NCI-H460 (cell line): ENCODE measurements around the gene RIOK1. TPM values are rescaled to one million over a fixed set of nuclear protein-coding genes. Genes with fewer than 3 reads are reported as not detected.
"Not testable (repeated sequence)": the region's sequence is repeated elsewhere in the genome, so short reads cannot be mapped to it uniquely, and the experiment has no call there.

Source experiments
- DNase-seq: peaks from one replicate; pipeline ENCODE4 v3.0.0-alpha.2; 2016; ENCODE audit warnings: low read depth; ENCODE audit errors: extremely low read depth
- polyA plus RNA-seq: library from polyadenylated mRNA; depleted of rRNA; stranded (reverse); fragments of >200 nt; gene quantifications from 2 replicates; pipeline ENCODE4 v1.2.3, GENCODE V29; 2014; cell fraction: nucleus; rRNA removed
- total RNA-seq: library from RNA; depleted of rRNA; stranded (reverse); fragments of >200 nt; shearing (Covaris generic); gene quantifications from 2 replicates; pipeline ENCODE4 v1.2.3, GENCODE V29; 2014; rRNA removed

Gene RIOK1
- 26.2 and 29.6 TPM in 2 replicates for total RNA-seq
- polyA plus RNA-seq, result 19.6 and 29.7 TPM in 2 replicates

DNA sequence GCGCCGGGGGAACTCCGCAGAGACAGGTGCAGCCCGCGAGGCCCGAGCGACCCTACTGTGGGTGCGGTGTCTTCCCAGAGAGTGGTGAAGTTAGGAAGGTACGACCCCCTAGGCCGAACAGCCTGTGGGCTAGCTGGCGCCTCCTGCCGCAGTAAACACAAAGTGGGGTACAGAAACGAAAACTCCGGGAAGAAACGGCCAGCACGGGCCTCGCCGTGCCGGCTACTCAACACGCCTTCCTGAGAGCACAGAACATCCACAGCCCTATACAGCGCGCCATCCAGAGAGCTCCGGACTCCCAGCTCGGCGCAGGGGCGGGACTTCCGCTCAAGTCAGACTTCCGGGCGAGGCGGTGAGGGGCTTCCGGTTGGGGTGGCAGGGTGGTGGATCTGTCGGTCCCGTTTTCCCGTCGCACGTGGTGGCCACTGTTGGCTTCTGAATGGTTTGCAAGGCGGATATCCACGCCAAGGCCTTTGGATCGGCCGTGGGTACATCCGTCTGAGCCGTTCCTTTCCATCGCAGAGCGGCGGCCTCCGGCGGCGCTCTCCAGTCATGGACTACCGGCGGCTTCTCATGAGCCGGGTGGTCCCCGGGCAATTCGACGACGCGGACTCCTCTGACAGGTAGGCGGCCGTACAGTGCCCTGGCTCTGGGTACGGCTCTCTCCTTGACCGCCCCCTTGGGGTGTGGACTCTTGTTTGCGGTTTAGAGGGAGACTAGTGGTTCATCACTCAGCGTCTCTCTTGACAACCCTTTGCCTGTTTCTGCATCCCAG, at the start of gene RIOK1, which contains the start of gene CAGE1:
TSS of gene RIOK1 (plus strand) at position 358 of the 775 bp plus-strand sequence. CDS start at position 553, 195 bp downstream.
TSS of gene CAGE1 (minus strand) at position 292 of the 775 bp plus-strand sequence. CDS start 2,569 bp downstream, outside the sequence.
- DNase-seq, result peak; percentile 85

DNA sequence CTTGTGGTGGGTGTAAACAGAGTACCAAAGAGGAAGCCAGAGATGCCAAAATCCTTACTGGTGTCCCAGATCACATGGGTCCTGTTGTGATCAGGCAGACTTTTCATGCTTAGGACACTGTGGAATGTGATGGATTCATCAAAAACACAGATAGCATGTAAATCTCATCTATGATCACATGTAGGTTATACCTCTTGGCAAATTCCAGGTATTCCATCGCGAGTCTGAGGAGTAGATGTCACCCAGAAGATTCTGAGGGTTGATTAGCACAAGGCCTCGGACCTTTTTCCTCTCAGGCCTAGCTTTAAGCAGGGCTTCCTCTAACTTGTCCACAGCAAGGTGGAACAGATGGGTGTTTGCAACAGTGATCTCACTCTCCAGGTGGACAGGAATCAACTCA, 48.3 kb upstream of the RIOK1 start:
- no peak for DNase-seq

DNA sequence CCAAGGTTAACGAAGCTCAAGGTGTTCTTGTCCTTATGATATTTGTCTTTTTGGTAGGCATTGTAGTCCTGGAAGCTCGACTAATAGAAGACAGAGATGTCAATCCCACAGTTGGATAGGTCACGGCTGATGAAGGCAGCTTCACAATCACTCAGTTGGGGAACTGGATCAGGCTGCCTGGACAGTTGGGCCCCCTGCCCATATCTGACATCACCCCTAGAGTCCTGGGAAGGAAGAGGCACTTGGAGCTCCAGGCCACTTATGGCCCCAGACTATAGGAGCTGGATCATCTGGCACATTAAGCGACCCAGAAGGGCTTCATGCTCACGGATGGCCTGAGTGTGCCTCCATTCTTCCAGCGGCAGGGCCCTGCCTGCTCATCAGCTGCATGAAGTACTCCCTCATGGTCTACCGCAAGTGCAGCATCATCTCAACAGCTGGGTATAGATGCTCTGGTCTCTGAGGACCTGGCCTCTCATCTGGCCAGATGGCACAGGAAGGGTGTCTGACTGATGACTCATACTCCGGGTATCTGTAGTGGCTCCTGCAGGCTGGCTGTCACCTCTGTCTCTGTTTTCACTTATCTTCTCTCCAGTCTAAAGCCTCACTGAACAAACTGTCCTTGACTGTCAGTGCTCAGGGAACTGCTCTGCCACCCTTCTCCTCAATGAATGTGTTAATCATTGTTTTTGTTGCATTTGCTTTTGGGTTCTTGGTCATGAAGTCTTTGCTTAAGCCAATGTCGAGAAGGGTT, 47.4 kb upstream of the RIOK1 start:
- DNase-seq, result no peak

DNA sequence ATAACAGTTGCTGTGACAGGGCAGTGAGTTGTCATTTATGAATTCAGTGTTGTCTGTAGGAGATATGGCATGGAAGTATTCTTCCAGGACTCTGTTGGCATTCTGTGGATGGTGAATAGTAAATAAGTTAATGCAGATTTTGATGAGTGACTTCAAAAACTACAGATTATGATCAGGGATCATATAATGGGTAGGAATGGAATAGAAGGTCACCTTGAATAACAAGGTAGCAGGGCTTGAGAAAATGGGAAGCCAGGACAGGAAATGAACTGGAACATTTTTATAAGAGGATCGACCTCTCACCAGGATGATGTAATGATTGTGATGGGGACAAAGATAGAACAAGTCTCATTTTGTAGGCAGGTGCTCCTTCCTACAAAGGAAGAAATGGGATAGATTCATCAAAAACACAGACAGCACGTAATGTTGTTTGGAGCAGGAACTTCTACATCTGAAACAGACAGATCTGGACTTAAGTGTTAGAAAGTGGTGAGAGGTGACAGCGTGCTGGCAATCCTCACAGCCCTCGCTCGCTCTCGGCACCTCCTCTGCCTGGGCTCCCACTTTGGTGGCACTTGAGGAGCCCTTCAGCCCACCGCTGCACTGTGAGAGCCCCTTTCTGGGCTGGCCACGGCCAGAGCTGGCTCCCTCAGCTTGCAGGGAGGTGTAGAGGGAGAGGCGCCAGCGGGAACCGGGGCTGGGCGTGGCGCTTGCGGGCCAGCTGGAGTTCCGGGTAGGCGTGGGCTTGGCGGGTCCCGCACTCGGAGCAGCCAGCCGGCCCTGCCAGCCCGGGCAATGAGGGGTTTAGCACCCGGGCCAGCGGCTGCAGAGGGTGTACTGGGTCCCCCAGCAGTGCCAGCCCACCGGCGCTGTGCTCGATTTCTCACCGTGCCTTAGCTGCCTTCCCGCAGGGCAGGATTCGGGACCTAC, 45.8 kb upstream of the RIOK1 start:
- DNase-seq, result no peak

DNA sequence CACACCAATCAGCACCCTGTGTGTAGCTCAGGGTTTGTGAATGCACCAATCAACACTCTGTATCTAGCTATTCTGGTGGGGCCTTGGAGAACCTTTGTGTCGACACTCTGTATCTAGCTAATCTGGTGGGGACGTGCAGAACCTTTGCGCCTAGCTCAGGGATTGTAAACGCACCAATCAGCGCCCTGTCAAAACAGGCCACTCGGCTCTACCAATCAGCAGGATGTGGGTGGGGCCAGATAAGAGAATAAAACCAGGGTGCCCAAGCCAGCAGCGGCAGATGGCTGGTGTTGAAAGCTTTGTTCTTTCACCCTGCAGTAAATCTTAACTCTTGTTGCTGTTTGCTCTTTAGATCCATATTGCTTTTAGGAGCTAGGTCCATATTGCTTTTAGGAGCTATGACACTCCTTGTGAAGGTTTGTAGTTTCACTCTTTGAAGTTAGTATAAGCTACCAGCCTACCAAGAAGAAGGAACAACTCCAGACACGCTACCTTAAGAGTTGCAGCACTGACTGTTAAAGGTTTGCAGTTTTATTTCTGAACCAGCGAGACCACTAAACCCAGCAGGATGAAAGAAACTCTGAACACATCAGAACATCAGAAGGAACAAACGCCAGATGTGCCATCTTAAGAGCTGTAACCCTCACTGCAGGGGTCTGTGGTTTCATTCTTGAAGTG, 44.7 kb upstream of the RIOK1 start:
- DNase-seq, result not testable (repeated sequence)

DNA sequence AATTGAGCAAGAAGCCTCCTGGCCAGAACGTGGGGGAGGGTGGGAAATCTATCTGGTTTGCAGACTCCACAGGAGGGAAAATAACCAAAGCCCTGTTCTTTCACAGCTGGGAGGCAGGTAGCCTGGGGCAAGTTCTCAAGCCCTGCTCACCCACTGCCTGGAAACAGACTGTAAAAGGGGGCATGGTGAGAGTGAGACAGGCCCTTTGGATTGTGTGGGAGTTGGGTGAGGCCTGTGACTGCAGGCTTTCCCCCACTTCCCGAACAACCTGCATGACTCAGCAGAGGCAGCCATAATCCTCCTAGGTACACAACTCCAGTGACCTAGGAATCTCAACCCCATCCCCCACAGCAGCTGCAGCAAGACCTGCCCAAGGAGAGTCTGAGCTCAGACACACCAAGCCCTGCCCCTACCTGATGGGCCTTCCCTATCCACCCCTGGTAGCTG, 42.0 kb upstream of the RIOK1 start:
- peak; percentile 12 for DNase-seq

DNA sequence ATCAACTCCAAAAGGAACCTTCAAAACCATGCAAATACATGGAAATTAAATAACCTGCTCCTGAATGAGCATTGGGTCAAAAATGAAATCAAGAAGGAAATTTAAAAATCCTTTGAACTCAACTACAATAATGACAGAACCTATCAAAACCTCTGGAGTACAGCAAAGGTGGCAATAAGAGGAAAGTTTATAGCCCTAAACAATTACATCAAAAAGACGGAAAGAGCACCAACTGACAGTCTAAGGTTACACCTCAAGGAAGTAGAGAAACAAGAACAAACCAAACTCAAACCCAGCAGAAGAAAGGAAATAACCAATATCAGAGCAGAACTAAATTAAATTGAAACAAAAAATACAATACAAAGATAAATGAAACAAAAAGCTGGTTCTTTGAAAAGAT, 39.0 kb upstream of the RIOK1 start:
- not testable (repeated sequence) for DNase-seq

DNA sequence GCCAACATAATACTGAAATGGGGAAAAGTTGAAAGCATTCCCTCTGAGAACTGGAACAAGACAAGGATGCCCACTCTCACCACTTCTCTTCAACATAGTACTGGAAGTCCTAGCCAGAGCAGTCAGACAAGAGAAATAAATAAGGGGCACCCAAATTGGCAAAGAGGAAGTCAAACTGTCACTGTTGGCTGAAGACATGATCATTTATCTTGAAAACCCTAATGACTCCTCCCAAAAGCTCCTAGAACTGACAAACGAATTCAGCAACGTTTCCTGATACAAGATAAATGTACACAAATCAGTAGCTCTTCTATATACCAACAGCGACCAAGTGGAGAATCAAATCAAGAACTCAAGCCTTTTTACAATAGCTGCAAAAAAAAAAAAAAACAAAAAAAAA, 37.7 kb upstream of the RIOK1 start:
- DNase-seq, result not testable (repeated sequence)

DNA sequence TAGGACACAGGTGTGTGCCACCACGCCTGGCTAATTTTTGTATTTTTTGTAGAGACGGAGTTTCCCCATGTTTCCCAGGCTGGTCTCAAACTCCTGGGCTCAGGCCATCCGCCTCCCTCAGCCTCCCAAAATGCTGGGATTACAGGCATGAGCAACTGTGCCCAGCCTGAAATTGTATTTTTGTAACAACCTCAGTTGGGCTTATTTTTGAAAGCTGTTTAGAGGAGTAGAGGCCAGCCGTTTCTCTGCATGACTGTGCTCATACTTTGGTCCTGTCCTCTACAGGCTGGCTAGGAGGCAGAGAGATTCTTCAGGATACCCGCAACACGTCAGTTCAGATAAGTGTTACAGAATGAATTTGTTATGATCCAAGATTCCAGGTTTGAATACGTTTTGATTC, 22.2 kb upstream of the RIOK1 start:
- DNase-seq, result no peak

DNA sequence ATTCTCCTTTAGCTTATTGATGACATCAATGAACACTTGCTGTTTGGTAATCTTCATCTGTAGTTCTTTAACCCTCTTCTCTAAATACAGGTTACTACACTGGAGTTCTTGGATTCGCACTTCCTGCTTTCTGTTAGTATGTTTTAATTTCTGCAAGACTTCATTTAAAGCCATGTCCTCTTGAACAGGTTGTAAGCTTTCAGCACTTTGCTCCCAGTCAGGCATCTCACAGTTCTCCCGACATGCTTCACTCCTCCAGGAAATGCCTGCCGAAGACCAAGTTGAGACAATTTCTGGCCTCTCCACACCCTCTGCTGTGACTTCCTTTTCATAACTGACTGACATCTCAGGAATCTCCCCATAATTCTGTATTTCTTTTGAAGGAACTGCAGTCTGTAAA, 15.9 kb upstream of the RIOK1 start:
- no peak for DNase-seq

DNA sequence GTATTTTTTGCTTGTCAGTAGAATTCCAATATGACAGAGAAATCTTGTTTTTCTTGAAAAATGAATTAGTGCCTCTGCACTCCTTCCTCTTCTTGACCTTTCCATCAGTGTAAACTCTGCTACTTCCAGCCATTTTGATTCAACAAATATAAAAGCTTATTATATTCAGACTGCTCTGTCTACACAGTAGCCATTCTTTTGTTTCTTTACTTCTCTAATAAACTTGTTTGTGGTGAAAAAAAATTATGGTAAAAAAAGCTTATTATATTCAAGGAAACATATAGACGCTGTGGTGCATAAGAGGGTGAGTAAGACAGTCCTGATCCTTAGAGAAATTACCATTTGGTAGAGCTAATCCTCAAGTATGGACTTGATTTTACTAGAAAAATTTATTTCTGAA, 11.6 kb upstream of the RIOK1 start:
- no peak for DNase-seq

DNA sequence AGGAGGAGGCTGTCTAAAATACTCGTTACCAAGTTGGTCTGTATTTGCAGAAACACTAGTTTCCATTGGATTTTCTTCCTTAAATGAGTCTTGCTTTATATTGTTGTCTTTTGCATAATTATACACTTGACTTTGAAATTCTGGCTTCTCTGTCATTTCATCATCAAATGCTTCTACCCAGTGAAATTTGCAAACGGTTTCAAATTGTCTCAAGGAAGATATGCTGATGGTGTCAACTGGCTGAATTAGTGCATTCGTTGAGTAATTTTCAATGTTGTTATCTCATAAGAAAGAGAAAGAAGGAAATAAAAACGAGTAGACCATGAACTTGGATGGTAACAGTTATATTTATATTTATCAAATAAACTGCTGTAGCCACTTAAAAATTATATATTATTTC, 10.9 kb upstream of the RIOK1 start:
- DNase-seq, result no peak

DNA sequence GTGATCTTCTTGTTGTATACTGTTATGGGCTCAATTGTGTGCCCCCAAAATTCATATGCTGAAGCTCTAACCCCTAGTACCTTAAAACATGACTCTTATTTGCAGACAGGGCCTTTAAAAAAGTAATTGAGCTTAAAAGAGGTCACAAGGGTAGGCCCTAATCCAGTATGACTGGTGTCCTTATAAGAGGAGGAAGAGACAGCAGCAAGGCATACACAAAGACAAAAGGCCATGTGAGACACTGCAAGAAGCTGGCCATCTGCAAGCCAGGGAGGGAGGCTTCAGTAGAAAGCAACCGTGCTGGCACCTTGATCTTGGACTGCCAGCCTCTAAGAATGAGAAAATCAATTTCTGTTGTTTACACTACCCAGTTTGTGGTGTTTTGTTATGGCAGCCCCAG, 8.5 kb upstream of the RIOK1 start:
- DNase-seq, result no peak

DNA sequence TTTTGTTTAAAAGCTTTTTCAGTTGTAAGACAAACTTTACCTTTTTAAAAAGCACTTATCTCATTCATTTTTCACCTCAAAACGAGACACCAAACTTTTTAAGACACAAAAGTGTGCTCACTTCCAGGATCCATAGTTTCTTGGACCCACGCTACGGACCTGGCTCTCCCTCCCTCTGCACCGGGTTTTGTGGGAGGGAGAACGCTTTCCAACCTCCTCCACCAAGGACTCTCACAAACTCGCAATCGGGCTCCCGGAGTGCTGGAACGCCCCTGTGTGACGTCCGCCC, 502 bp upstream of the RIOK1 start:
- DNase-seq, result peak; percentile 33

DNA sequence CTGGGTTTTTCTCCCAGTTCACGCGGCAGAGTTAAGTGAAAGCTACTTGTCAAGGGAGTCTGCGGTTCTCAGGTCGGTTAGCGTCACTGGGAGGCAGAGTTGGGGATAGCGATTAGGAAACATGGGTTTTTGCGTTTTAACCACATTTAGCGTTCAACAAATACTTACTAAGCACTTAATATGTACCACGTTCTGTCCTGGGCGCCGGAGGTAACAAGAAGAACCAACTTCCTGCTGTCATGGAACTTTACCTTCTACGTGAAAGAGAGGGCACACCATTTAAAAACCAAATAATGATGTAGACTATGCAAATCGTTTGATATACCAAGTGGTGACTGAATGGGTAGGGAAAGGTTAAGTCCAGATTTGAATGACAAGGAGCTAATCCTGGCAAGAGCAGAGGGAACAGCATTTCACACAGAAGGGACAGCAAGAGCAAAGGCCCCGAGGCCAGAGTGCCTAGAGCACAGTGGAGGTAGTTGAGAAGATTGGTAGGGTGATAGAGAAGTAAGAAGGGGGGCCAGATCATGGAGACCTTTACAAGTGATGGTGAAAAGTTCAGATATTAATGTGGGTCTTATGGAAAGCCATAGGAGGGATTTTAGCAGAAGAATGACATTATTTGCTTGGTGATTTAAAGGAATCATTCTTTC, 744 bp downstream of the RIOK1 start:
- DNase-seq, result no peak

DNA sequence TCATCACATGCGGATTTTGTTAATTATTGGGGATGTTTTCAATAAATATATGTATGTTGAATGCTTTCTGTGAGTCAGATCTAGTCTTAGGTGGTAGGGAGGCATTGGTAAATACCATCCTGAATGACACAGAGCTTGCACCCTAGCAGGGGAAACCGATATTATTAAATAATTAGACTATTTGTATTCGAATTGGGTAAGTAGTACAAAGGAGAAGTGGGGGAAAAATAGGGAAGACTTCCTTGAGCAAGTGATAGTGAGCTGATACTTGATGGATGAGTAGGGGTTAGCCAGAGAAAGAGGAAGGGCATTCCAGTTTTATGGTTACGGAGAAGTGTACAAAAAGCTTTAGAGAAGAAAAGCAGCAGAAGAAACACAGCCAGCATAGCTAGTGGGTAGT, 1.5 kb downstream of the RIOK1 start:
- no peak for DNase-seq

DNA sequence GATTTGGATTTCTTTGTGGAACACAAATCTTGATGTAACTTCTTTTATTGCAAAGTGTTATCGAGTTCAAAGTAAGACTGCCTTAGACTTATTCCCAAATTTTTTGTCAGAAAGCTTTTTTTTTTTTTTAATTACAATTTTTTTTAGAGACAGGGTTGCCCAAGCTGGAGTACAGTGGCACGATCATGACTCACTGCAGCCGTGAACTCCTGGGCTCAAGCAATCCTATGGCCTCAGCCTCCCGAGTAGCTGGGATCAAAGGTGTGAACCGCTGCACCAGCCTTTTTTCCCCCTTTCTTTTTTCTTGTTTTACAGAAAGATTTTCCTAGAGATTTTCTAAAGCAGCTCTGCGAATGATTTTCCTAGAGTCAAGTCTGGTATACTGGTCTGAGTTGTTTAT, 2.8 kb downstream of the RIOK1 start:
- no peak for DNase-seq

DNA sequence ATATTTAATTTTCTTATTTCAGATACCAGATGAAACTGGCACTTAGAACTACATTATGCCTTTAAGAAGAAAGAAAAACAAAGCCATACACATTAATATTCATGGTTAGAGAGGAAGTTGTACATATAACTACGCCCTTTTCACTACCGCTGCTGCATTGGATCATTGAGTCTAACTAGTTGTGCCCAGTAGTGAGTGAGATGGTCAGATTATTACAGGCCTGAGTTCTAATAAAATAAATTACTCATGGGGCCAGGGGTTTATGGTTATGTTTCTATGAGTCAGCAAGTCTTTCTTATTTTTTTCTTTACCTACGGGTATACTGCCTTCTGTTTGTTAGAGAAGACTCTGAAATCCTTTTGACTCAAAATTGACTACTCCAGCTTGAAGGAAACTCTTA, 11.5 kb downstream of the RIOK1 start:
- no peak for DNase-seq

DNA sequence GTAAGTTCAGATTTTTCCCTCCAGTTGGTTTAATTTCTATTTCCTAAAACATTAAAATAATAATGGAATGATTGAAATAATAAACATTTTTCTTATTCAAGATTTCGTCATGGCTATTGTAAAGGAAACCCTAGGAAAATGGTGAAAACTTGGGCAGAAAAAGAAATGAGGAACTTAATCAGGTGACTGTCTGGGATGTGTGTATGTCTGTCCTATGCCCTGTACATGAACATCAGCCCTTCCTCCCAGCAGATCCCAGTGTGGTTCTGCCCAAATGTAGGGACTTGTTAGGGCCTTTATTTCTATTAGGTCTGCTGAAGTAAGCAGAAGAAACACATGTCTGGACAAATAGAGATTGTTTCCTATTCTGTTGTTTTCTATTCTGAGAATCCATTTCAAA, 13.1 kb downstream of the RIOK1 start:
- DNase-seq, result no peak

DNA sequence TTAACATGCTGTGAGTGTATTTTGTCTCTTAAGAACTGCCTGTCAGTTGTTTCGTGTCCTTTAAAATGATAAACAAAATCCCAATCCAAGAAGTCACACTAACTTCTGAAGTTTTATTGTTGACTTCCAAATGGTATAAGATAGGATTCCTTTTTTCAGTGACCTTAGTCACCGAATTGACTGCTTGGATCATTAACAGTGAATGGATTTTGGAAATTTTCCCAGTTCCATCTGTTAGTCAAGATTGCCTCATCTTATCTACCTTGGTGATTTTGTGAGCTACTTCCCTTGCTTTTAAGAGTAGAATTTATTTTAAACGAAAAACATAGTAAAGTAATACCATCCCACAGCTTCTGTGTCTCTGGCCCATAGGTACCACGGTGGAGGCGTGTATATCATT, 14.9 kb downstream of the RIOK1 start:
- no peak for DNase-seq
